OCI-LY7 (cell line): ENCODE results near the gene PDGFRA. TPM values are rescaled to one million over a fixed set of nuclear protein-coding genes. Genes with fewer than 3 reads are reported as not detected.
"Not testable (repeated sequence)": the region's sequence is repeated elsewhere in the genome, so short reads cannot be mapped to it uniquely, and the experiment has no call there.

Experiments
- BruUV-seq: library from RNA; stranded (reverse); fragments of 400-500 nt; replicated peaks from 2 replicates; lab custom pipeline; 2021; lab: Mats Ljungman, UMichigan
- CTCF ChIA-PET: fragments of 300-600 bp; sonication (Branson Sonifier 250); formaldehyde crosslinking; loops from one replicate; lab custom pipeline; 2022; ENCODE audit warnings: antibody characterized with exemption; ENCODE audit not compliant: unreplicated experiment; lab: Charles Lee
- POLR2A ChIA-PET: fragments of 300-600 bp; sonication (Branson Sonifier 250); formaldehyde crosslinking; loops from one replicate; lab custom pipeline; 2022; ENCODE audit warnings: antibody characterized with exemption; lab: Charles Lee
- DNase-seq: peaks from one replicate; pipeline ENCODE4 v3.0.0-alpha.2; 2015; ENCODE audit warnings: low spot score
- H2AFZ ChIP-seq: fragments of 200-600 bp; sonication (generic), shearing (Covaris generic); 2 replicates; pipeline ENCODE4 v1.6.1; 2014; ENCODE audit warnings: mild to moderate bottlenecking, antibody characterized with exemption, low read length, moderate library complexity
- H3K27ac ChIP-seq: fragments of 200-600 bp; sonication (generic); 2 replicates; pipeline ENCODE4 v1.5.1; 2014; ENCODE audit warnings: mixed run types, low read depth, mild to moderate bottlenecking, moderate library complexity, low read length, inconsistent platforms; ENCODE audit not compliant: poor library complexity, severe bottlenecking
- H3K36me3 ChIP-seq: fragments of 200-600 bp; sonication (generic); 2 replicates; pipeline ENCODE4 v1.6.1; 2014; ENCODE audit warnings: mild to moderate bottlenecking, antibody characterized with exemption, low read length, moderate library complexity, mixed read lengths; ENCODE audit not compliant: insufficient read depth
- H3K4me1 ChIP-seq: fragments of 200-600 bp; sonication (generic); 2 replicates; pipeline ENCODE4 v1.5.1; 2014; ENCODE audit warnings: mild to moderate bottlenecking, low read length; ENCODE audit not compliant: insufficient read depth, poor library complexity, severe bottlenecking
- H3K4me2 ChIP-seq: fragments of 200-600 bp; sonication (generic); 2 replicates; pipeline ENCODE4 v1.6.1; 2014; ENCODE audit warnings: mild to moderate bottlenecking, low read length
- H3K4me3 ChIP-seq: fragments of 200-600 bp; sonication (generic); 2 replicates; pipeline ENCODE4 v1.5.1; 2014; ENCODE audit warnings: mild to moderate bottlenecking, low read depth, low read length; ENCODE audit not compliant: poor library complexity, severe bottlenecking
- H3K79me2 ChIP-seq: fragments of 200-600 bp; sonication (generic); 2 replicates; pipeline ENCODE4 v1.6.1; 2016; ENCODE audit warnings: low read depth, mild to moderate bottlenecking, low read length, moderate library complexity, mixed read lengths; ENCODE audit not compliant: insufficient read depth
- H3K9me2 ChIP-seq: fragments of 200-600 bp; sonication (generic); 2 replicates; pipeline ENCODE4 v1.6.1; 2016; ENCODE audit warnings: mild to moderate bottlenecking, low read length, mixed read lengths; ENCODE audit not compliant: insufficient read depth
- H3K9me3 ChIP-seq: fragments of 200-600 bp; sonication (generic); 2 replicates; pipeline ENCODE4 v1.6.1; 2014; ENCODE audit warnings: mild to moderate bottlenecking, mixed run types, low read length, mixed read lengths
- H4K20me1 ChIP-seq: fragments of 200-600 bp; sonication (generic); 2 replicates; pipeline ENCODE4 v1.6.1; 2014; ENCODE audit warnings: mild to moderate bottlenecking, antibody characterized with exemption, low read length, moderate library complexity, mixed read lengths; ENCODE audit not compliant: insufficient read depth
- EZH2phosphoT487 ChIP-seq: fragments of 200-600 bp; sonication (generic); IDR thresholded peaks from 2 replicates; pipeline ENCODE4 v1.6.1; 2018; ENCODE audit warnings: low read depth, borderline replicate concordance, mild to moderate bottlenecking, mixed run types, antibody characterized with exemption, low read length, moderate library complexity, mixed read lengths
- intact Hi-C: fragments of 100-400 bp; cut with micrococcal nuclease; formaldehyde crosslinking; loops from one replicate; pipeline ENCODE4 v1.10.0; 2022; ENCODE audit not compliant: unreplicated experiment
- total RNA-seq, 2 experiments: library from RNA; depleted of rRNA in 1 of 2; stranded (reverse); fragments of >200 nt in 1 of 2; shearing (Covaris generic) in 1 of 2; gene quantifications; 2 replicates each; pipeline ENCODE4 v1.2.3, GENCODE V29; 2014 to 2022
- TF ChIP-seq, protein P1 (sequence below): fragments of 200-600 bp; sonication (generic); conservative IDR thresholded peaks from 2 replicates; pipeline ENCODE4 v1.5.1; 2014; ENCODE audit warnings: mild to moderate bottlenecking, antibody characterized with exemption, low read length, moderate library complexity, mixed read lengths

The PDGFRA gene
- total RNA-seq, 2 experiments from 2014 or later, result not detected

DNA sequence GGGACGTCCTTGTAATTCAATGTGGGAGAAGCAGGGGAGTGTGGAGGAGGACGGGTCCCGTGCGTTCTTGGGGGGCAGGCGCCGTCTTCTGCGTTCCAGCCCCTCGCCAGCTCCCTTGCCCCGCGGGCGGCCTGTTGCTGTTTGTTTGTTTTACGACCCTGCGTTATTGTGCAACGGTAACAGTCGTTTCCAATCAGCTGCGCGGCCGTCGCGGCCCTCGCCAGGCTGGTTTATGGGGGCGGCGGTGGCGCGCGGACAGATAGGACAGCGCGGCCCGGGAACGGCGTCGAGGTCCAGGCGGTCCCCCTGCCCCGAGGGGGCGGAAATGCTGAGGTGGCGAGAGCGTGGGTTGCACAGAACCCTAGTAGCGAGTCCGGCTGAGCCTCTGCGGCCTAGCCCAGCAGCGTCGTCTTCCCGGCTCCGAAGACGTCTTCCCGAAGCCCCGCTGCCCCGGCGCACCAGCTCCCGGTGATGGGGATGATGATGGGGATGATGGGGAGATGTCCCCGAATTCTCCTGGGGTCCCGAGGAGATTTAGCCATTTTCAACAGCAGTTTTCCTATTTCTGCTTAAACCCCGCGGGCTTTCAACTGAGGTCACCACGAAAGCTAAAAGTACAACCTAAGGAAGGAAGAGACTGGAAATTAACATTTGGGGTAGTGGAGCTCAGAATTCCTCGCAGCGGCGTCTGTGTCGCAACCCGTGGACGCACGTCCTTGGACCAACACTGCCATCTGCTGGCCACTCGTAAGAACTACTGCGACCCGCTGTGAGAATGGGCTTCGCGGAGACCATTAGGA, 4.8 kb downstream of the PDGFRA start:
- DNase-seq, result peak; percentile 71
- no peaks in the 10 kb centered on the region for H3K79me2 ChIP-seq
- no peak overlapping the region for H3K27ac ChIP-seq
- H3K4me2 ChIP-seq, result peak overlapping the region; percentile 21; the same call in 1 of the 2 replicates
- CTCF ChIA-PET, result interaction anchor here (0.6 to 1.0 kb wide), 5 partner anchors 303 to 742 kb away, joined by 3 to 6 read pairs (median 4); no protein-coding TSS in a partner anchor
- POLR2A ChIA-PET, result interaction anchor here (1.0 kb wide), 1 partner anchor 325 kb away, joined by 4 read pairs; no protein-coding TSS in a partner anchor
- no peaks in the 10 kb centered on the region for H3K4me1 ChIP-seq
- no peaks in the 10 kb centered on the region for H4K20me1 ChIP-seq
- TF ChIP-seq EZH2phosphoT487, result no peak
- TF ChIP-seq, protein P1, sequence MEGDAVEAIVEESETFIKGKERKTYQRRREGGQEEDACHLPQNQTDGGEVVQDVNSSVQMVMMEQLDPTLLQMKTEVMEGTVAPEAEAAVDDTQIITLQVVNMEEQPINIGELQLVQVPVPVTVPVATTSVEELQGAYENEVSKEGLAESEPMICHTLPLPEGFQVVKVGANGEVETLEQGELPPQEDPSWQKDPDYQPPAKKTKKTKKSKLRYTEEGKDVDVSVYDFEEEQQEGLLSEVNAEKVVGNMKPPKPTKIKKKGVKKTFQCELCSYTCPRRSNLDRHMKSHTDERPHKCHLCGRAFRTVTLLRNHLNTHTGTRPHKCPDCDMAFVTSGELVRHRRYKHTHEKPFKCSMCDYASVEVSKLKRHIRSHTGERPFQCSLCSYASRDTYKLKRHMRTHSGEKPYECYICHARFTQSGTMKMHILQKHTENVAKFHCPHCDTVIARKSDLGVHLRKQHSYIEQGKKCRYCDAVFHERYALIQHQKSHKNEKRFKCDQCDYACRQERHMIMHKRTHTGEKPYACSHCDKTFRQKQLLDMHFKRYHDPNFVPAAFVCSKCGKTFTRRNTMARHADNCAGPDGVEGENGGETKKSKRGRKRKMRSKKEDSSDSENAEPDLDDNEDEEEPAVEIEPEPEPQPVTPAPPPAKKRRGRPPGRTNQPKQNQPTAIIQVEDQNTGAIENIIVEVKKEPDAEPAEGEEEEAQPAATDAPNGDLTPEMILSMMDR, result peak; percentile 94
- no TSS peak for BruUV-seq
- H3K36me3 ChIP-seq, result no peaks in the 10 kb centered on the region
- no peak overlapping the region for H3K4me3 ChIP-seq
- no peaks in the 10 kb centered on the region for H3K9me3 ChIP-seq
- no peaks in the 10 kb centered on the region for H3K9me2 ChIP-seq
- intact Hi-C loops, result loop anchor here (1.0 to 10.0 kb wide), 6 partner anchors 302 to 1219 kb away; no protein-coding TSS in a partner anchor
- H2AFZ ChIP-seq, result peak overlapping the region; percentile 17; the same call in 1 of the 2 replicates

DNA sequence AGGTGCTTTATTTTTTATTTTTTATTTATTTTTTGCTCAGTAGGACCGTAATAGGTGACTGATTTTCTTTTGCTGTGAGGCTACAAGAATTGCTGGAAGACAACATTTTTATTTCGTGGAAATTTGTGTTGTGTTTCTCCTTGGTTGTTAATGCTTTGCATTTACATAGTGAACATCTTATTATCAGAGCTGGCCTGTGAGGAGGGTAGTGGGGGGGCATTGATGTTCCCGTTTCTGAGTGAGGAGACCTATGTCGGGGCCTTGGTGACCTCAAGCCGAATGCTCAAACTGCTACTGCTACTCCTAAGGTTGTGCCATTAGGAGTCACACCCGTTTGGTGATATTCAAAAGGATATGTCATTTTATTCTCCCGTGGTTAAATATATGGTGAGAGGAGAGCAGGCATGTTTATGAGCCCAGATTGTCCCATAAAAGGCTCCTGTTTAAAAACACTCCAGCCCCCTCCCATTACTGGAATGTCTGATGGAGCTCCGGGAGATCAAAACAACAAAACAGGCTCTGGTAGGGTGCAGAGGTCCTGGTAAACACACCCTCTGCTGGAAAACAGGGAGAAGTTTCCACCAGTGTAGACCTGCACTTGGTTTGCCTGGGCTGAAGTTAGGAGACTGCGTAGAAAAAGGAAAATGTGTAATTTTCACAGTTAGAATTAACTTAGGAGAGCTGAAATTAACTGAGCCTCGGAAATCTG, 5.6 kb downstream of the PDGFRA start:
- no peak for DNase-seq
- no peaks in the 10 kb centered on the region for H4K20me1 ChIP-seq
- no peaks in the 10 kb centered on the region for H3K9me3 ChIP-seq
- ChIA-PET CTCF (no interaction called here), POLR2A (interaction anchor here (1.0 kb wide), 1 partner anchor 326 kb away, joined by 4 read pairs; no protein-coding TSS in a partner anchor)
- H3K4me3 ChIP-seq, result no peak overlapping the region
- H3K4me2 ChIP-seq, result no peak overlapping the region
- no peaks in the 10 kb centered on the region for H3K4me1 ChIP-seq
- intact Hi-C loops, result loop anchor here (1.0 to 10.0 kb wide), 6 partner anchors 302 to 1220 kb away; no protein-coding TSS in a partner anchor
- H3K27ac ChIP-seq, result no peak overlapping the region
- peak overlapping the region; percentile 17; the same call in 1 of the 2 replicates for H2AFZ ChIP-seq
- no peaks in the 10 kb centered on the region for H3K9me2 ChIP-seq
- BruUV-seq, result no TSS peak
- H3K36me3 ChIP-seq, result no peaks in the 10 kb centered on the region
- no peaks in the 10 kb centered on the region for H3K79me2 ChIP-seq
- TF ChIP-seq, protein P1, result peak; percentile 54; the same call in 1 of the 2 replicates
- TF ChIP-seq EZH2phosphoT487, result no peak

DNA sequence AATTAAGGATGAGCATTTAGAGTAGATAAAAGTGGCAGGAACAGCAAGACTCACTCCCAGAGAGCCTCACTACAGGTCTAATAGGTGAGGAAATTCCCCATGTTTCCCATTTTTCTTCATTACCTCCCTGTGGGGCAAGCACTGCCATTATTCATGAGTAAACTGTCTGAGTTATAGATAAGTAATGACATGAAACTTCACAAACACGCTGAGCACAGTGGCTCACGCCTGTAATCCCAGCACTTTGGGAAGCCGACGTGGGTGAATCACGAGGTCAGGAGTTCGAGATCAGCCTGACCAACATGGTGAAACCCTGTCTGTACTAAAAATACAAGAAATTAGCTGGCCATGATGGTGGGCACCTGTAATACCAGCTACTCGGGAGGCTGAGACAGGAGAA, 7.2 kb downstream of the PDGFRA start:
- CTCF ChIA-PET, result not testable (repeated sequence)

More for the DNA sequence above, 7.2 kb downstream of the PDGFRA start:
- BruUV-seq, H4K20me1 ChIP-seq, POLR2A ChIA-PET, H3K36me3 ChIP-seq, H3K4me2 ChIP-seq, H3K9me2 ChIP-seq, H2AFZ ChIP-seq, H3K4me3 ChIP-seq, DNase-seq, H3K79me2 ChIP-seq, H3K4me1 ChIP-seq, H3K27ac ChIP-seq: not testable (repeated sequence)
- H3K9me3 ChIP-seq, result peaks cover 13% of the 10 kb centered on the region; the same call in 1 of the 2 replicates
- intact Hi-C loops, result loop anchor here (10.0 kb wide), 2 partner anchors 742 to 1222 kb away; no protein-coding TSS in a partner anchor
